HG03066 (cell line): ENCODE results near the gene CCNB3.
"Not testable (repeated sequence)": the region's sequence is repeated elsewhere in the genome, so short reads cannot be mapped to it uniquely, and the experiment has no call there.

Experiments
- ATAC-seq: cut with Tn5 transposase; IDR thresholded peaks from one replicate; pipeline ENCODE4 v1.9.1; 2021; ENCODE audit warnings: low read depth; ENCODE audit not compliant: unreplicated experiment

CCNB3 gene, protein sequence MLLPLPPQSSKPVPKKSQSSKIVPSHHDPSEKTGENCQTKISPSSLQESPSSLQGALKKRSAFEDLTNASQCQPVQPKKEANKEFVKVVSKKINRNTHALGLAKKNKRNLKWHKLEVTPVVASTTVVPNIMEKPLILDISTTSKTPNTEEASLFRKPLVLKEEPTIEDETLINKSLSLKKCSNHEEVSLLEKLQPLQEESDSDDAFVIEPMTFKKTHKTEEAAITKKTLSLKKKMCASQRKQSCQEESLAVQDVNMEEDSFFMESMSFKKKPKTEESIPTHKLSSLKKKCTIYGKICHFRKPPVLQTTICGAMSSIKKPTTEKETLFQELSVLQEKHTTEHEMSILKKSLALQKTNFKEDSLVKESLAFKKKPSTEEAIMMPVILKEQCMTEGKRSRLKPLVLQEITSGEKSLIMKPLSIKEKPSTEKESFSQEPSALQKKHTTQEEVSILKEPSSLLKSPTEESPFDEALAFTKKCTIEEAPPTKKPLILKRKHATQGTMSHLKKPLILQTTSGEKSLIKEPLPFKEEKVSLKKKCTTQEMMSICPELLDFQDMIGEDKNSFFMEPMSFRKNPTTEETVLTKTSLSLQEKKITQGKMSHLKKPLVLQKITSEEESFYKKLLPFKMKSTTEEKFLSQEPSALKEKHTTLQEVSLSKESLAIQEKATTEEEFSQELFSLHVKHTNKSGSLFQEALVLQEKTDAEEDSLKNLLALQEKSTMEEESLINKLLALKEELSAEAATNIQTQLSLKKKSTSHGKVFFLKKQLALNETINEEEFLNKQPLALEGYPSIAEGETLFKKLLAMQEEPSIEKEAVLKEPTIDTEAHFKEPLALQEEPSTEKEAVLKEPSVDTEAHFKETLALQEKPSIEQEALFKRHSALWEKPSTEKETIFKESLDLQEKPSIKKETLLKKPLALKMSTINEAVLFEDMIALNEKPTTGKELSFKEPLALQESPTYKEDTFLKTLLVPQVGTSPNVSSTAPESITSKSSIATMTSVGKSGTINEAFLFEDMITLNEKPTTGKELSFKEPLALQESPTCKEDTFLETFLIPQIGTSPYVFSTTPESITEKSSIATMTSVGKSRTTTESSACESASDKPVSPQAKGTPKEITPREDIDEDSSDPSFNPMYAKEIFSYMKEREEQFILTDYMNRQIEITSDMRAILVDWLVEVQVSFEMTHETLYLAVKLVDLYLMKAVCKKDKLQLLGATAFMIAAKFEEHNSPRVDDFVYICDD (N-terminal part only)

DNA sequence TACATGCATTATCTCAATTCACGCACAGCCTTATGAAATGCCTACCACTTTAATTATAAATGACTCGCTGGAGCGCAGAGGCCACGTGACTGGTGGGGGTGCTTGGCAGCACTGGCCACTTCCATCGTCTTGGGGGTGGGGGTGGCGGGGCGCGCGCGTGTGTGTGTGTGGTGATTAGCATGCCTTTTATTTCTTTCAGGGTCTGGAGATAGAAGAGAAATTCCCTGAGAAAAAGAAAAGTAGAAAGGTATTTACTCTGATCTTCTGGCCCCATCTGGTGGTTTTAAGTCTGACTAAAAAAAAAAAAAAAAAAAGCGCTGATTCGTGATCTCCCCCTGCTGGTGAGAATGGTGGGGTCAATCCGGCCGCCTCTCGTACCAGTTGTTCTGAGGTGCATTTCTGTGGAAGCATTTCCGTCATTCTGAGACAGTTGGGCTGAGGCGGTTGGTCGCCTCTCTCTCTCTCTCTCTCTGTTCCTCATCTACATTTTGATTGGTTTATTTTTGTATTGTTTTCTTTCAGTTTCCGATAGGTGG, at the start of gene CCNB3:
TSS of gene CCNB3 (plus strand) at position 402 of the 536 bp plus-strand sequence. CDS start 80,399 bp downstream, outside the sequence.
- ATAC-seq: peak; percentile 96

DNA sequence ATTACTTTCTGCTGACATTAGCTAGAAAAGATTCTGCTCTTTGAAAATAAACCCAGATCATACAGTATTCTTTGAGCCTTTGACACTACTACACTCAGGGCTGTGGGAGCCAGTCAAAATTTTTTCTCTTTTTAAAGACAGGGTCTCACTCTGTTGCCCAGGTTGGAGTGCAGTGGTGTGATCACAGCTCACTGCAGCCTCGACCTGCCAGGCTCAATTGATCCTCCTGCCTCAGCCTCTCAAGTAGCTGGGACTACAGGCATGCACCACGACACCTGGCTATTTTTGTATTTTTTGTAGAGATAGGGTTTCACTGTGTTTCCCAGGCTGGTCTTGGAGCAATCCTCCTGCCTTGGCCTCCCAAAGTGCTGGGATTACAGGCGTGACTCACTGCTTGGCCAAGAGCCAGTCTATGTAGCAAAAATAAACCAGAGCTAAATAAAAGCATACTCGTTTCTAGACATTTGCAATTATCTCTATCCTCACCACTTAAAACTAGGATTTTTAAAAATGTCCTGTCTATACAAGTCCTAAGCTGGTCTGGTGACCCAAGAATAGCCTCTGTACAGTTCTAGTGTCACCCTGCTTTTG, 46.9 kb upstream of the CCNB3 start:
- ATAC-seq: no peak

DNA sequence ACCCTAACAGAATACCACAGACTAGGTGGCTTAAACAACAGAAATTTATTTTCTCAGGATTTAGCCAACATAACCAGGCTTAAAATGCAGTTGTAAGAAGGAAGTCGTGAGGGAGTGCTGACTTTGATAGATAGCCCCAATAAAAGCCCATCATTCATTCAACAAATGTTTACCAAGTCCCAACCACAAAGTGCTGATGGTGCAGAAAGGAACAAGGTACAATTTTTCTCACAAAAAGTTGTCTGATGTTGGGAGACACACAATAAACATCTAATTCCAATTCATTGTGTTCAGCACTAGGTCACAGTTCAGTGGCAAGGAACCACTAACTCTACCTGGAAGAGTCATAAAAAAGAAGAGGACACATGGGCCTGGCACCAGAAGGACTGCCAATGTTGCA, 46.0 kb upstream of the CCNB3 start:
- ATAC-seq: no peak

DNA sequence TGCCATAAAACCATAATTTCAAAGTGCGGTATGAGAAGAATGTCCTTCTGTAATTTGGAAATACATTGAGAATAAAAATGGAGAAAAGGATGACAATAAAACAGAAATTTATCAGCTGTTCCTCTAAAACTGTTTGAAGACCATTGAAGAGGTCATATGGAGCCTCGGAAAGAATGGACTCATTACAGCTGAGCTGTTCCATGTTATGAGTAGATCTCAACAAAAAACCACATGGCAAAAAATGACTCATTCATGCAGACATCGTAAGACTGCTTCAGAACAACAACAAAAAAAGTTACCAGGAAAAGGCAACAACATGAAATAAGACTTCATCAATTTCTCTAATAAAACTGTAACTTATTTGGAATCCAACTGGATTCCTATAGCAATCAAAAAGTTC, 43.4 kb upstream of the CCNB3 start:
- no peak for ATAC-seq

DNA sequence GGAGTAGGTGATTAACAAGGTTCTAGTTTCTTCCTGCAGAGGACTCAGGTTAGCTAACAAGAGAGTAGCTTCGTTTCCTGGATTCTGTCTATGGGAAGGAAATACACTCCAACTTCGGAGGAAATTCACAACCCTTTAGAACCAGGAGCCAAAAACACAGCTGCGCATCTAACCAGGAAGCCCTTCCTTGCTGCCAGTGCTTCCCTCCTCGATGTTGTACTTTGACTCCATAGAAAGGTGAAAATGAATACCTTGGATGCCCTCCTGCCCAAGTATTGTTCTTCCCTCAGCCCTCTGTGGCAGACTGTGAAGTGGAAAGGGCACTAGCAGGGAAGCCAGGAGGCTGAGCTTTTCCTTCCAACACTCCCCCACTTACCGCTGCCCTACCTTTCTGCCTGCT, 38.8 kb upstream of the CCNB3 start:
- no peak for ATAC-seq

DNA sequence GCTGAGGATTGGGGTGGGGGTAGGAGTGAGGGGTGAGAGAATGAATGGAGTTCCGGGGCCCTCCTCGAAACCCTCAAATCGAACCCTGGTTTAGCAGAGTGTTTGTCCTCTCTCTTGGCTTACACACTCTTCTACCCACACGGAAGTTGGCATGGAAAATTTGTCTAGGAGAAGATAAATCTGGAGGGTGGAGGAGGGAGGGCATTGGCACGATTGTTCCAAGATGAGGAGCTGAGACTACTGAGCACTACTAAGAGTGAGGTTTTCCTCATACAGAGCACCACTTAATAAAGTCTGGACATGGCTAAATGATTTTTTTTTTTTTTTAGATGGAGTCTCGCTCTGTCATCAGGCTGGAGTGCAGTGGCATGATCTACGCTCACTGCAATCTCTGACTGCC, 37.2 kb upstream of the CCNB3 start:
- no peak for ATAC-seq

DNA sequence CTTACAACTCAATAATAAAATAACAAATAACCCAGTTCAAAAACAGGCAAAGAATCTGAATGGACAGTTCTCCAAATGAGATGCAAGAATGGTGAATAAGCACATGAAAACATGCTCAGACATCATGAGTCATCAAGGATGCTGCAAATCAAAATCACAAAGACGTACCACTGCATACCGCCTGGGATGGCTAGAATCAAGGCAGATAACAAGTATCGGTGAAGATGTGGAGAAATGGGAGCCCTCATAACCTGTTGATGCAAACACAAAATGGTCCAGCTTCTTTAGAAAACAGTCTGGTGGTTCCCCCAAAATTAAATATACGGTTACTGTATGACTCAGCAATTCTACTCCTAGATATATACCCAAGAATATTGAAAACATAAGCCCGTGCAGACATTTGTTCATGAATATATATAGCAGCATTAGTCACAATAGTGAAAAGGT, 36.3 kb upstream of the CCNB3 start:
- peak; percentile 51 for ATAC-seq

DNA sequence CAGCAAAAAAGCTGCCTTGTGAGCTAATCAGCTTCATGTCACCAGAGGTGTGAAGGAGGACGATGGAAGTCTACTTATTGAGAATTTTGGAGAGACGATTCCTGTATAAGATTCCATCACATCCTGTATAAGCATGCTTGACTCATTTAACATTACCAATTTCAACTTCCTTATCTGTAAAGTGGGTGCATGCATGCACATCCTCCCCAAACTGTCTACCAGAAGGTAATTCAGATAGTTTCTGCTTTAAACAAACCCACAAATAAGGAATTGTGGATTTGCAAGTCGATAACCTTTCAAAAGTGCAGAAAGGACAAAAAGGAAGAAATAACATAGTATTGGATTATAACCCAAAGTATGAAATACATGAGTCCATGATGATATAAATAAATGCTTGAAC, 34.8 kb upstream of the CCNB3 start:
- no peak for ATAC-seq

DNA sequence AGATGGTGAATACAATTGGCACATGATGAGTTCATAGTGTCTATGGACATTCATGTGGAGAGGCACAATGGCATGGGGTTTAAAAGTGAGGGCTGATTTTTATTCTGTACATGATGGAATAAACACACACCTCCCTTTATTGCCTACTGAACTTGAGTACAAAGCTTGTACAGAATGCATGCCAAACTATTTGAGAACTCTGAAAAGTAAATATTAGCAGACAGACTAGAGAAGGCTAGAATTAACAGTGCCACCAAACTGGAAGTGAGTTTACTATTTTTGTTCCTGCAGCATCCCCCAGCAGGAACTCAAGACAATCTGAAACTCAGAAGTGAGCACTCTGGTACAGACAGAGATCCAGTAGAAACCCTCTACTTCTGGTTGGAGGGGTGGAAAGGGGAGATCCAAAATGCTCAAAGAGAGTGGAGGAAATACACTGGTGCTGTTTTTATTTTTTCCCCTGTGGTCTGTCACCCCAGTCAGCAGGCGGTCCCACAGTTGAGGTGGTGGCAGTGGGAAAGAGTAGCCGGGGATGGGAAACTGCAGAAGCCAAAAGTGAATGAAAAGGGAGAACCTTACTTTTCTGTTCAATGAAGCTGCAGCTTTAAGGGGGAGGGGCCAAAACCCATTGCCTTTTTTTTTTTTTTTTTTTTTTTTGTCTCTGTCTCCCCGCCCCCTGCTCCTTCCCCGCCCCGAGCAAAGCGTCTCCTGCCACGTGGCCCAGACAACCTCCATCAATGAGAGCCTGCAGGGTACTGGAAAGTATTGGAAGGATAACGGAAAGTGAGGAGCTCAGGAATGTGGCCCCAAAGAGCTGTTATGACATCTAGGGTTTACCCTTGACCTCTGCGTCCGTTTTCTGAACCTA, 24.3 kb upstream of the CCNB3 start:
- ATAC-seq: peak; percentile 52

DNA sequence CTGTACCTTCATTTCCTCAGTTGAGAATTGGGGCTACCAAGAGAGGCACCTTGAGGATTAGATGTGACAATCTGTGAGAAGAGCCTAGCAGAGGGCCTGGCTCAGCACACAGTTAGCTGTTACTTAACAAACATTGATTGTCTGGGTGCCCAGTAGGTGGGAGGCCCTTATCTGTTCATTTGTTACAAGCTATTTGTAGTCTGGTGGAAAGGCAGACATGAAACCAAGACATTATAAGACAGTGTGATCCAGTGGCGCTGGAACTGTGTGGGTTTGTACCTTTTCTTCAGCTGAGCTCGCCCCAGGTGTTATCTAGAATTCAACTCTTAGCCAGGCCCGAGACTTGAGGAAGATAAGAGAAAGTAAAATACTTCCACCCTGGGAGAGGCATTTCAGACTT, 20.7 kb upstream of the CCNB3 start:
- no peak for ATAC-seq

DNA sequence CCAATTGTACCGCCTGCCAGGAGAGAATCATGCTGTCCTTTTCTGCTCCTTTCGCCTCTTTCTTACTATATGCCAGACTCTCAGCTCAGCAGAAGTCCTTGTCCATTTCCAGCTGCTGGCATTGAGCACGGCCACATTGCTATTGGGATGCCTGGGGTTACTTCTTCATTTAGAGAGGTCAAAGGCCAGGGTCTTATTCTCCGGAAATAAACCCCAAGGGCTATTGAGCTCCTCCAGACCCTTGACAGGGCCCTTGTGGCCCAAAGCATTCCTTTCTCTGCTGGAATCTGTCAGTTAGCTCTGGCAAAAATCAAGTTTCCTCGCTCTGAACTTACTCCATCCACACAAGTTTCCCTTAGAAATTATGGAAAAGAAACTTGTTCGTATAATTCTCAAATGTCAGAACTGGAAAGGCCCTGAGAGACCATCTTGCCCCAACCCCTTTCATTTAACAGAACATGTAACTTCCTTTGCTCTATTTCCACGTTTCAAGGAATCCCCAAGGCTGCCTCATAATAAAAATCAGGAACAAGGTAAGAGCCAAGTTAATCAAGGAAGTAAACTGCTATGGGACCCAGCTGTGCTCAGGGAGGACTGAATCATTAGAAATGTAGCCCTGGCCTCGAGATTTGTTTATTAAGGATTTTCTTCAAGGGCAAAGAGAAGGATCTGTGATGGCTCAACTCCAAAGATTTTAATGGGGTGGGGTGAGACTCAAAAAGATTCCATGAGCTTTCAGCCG, 15.5 kb upstream of the CCNB3 start:
- ATAC-seq: no peak

DNA sequence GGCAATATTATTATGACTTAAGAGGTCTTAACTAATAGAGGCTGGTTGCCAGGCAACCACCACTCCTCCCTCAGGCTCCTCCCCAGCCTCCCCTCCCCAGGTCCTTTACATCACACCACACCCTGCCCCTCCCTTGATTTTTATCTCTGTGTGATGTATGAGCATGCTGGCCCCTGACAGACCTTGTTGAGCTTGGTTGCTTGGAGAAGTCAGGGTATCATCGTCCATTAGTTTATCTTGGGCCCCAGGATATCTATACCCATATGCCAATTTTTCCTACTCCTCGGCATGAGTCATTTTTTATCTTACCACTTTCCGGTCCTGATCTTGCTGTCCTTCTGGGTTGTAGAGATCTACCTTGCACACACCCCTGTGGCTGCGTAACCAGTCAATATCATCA, 6.2 kb upstream of the CCNB3 start:
- ATAC-seq: no peak

DNA sequence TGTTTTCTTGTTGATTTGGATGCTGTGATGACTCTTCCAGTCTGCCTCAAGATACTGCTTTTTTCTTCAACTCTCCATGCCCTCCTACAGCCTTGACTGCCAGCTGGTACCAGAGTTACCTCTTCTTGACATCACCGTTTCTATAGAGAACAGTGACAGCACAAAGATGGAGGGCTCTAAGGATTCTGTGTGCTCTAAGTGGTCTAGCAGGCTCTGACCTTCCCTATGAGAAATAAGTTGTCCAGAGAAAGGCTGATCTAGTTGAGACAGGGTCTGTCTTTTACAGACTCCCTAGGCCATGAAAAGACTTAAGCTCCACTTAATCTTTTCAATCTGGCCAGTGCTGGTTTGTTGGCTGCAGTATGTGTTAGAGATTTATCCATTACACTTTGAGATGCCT, 3.7 kb upstream of the CCNB3 start, which contains the start of gene AKAP4:
TSS of gene AKAP4 (minus strand) at position 101 of the 400 bp plus-strand sequence. CDS start 118 bp downstream, outside the sequence.
- no peak for ATAC-seq

DNA sequence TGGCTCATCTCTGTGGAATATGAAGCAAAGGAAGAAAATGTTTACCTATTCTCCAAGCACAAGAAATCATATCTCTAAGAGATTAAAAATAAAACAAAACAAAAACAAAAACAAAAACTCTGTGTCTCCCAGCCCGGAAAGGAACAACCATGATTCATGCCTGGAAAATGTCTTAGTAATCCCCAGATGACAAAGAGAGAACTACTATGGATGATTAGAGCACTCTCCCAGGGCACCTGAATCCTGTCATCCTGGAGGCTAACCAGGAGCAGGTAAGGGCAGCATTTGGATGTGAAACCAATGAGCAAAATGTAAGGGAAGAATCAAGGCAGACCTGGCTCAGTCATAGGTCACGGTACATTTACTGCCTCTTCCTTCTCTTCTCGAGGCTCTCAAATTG, 2.0 kb upstream of the CCNB3 start:
- ATAC-seq: no peak

DNA sequence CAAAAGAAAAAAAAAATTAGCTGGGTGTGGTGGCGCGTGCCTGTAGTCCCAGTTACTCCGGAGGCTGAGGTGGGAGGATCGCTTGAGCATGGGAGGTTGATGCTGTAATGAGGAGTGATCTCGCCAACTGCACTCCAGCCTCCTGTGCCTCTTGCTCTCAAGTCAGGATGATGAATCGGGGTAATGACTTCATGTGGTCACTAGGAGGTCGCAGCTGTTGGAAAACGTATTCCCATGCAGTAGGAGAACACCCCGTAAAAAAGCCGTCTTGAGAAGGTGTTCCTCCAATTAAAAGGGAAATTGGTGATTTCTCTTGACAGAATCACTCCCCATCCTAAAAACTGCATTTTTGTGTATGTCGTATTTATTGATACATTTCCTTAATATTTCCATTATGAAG, 2.2 kb downstream of the CCNB3 start:
- ATAC-seq: no peak

DNA sequence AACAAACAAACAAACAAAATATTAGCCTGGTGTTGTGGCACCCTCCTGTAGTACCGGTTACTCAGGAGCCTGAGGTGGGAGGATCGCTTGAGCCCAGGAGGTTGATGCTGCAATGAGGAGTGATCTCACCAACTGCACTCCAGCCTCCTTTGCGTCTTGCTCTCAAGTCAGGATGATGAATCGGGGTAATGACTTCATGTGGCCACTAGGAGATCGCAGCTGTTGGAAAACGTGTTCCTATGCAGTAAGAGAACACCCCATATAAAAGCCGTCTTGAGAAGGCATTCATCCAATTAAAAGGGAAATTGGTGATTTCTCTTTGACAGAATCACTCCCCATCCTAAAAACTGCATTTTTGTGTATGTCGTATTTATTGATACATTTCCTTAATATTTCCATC, 6.9 kb downstream of the CCNB3 start:
- ATAC-seq: no peak

DNA sequence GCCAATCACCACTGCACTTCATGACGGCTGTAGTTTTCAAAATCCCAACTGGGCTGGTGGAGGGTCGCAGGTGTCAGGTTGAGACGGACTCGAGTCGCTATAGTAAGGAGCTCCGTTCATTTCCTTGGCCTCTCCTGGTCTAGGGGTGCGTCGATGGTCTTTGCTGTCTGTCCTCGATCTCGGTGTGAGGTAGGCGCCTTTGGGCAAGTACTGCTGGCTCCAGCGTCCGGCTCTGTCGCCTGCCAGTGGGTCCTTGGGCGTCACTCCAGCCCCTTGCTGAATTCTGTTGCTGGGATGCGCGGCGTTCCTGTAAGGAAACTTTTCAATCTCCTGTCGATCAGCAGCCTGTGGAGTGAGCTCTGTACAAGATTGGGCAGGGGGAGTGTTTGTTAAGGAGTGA, 76.7 kb downstream of the CCNB3 start:
- no peak for ATAC-seq

DNA sequence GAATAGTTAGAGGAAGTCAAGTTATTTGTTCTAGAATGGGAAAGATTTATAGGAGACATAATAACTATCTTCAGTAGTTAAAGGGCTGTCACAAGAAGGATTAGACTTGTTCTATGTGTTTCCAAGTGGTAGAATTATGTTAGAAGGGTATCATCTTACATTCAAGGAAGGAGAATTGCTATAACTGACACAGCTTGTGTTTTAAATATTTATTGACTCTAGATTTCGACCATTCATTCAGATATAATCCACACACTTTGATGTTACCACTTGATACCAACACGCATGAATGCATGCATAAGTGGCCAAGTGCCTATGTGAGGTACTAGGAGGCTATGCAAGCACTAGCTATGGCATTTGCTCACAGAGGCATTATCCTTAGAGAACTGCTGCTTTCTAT, 122.7 kb downstream of the CCNB3 start:
- ATAC-seq: no peak

DNA sequence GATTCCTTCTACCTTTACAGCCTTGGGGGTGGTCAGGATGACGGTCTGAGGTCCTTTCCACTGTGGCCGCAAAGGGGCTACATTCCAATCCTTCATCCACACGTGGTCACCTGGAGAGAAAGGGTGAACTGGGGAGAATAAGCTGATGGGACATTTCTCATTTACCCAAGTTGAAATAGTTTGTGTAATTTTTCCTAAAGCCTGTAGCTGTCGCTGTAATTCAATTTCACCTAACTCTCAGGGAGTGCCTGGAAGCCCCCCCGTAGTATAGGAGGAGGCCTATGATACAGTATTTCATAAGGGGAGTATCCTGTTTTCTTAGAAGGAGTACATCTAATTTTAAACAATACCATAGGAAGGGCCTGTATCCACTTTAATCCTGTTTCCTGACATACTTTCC, 128.1 kb downstream of the CCNB3 start:
- ATAC-seq: not testable (repeated sequence)
